HCT116 (cell line): Measurements from ENCODE around the gene ZNF791. TPM values are rescaled to one million over a fixed set of nuclear protein-coding genes. Genes with fewer than 3 reads are reported as not detected.

Source experiments
- ATAC-seq: fragments of 200-7000 bp; cut with Tn5 transposase; 2 replicates; pipeline ENCODE4 v1.9.1; 2020; ENCODE audit warnings: mild to moderate bottlenecking, moderate library complexity
- BruUV-seq: library from RNA; stranded (reverse); fragments of 400-500 nt; replicated peaks from 2 replicates; lab custom pipeline; 2021; lab: Mats Ljungman, UMichigan
- CTCF ChIA-PET: fragments of 300-600 bp; sonication (Branson Sonifier 250); formaldehyde crosslinking; loops from one replicate; lab custom pipeline; 2021; ENCODE audit warnings: antibody characterized with exemption; lab: Charles Lee
- POLR2A ChIA-PET: fragments of 300-600, 350-600 bp; sonication (Branson Sonifier 250); formaldehyde crosslinking; loops from one replicate; lab custom pipeline; 2021; ENCODE audit warnings: antibody characterized with exemption; lab: Charles Lee
- RAD21 ChIA-PET, 2 experiments: fragments of 300-600 bp; sonication (Branson Sonifier 250); formaldehyde crosslinking; loops; one replicate each; lab custom pipeline; 2023; ENCODE audit warnings: low total read pairs in 2 of 2; ENCODE audit not compliant: uncharacterized antibody in 2 of 2, unreplicated experiment in 2 of 2, low non-redundant PET in 1 of 2; lab: Charles Lee
- DNase-seq: peaks from one replicate; pipeline ENCODE4 v3.0.0-alpha.2; 2010; ENCODE audit warnings: low read depth, low spot score
- H2AFZ ChIP-seq: fragments of 200-600 bp; shearing (Covaris generic), sonication (generic); 2 replicates; pipeline ENCODE4 v1.6.1; 2017; ENCODE audit warnings: low read depth, mixed run types, mixed read lengths, antibody characterized with exemption, low read length; ENCODE audit not compliant: poor library complexity, severe bottlenecking
- H3K27ac ChIP-seq: 2 replicates; pipeline ENCODE4 v1.5.1; 2012; ENCODE audit warnings: low read depth, low read length
- H3K27me3 ChIP-seq: fragments of 200-600 bp; sonication (generic); 2 replicates; pipeline ENCODE4 v1.6.1; 2016; ENCODE audit warnings: mixed run types, low read length, mixed read lengths; ENCODE audit not compliant: insufficient read depth
- H3K36me3 ChIP-seq, 2 experiments: fragments of 200-500 bp in 1 of 2; fragments of 200-600 bp in 1 of 2; sonication (Bioruptor generic) in 1 of 2; sonication (generic) in 1 of 2; 2 replicates each; pipeline versions ENCODE4 v1.5.1 to v1.6.1; 2014 to 2016; ENCODE audit warnings: low read length in 2 of 2, inconsistent platforms in 1 of 2, mixed read lengths in 1 of 2, mixed run types in 1 of 2; ENCODE audit not compliant: insufficient read depth in 2 of 2, control insufficient read depth in 1 of 2
- H3K4me1 ChIP-seq, 2 experiments: fragments of 200-600 bp in 1 of 2; sonication (generic) in 1 of 2; 2 replicates each; pipeline versions ENCODE4 v1.5.1 to v1.6.1; 2012 to 2017; ENCODE audit warnings: low read length in 2 of 2, inconsistent platforms in 1 of 2, mild to moderate bottlenecking in 1 of 2, mixed read lengths in 1 of 2, mixed run types in 1 of 2, moderate library complexity in 1 of 2; ENCODE audit not compliant: insufficient read depth in 2 of 2, control insufficient read depth in 1 of 2
- H3K4me2 ChIP-seq: fragments of 200-600 bp; sonication (generic); 2 replicates; pipeline ENCODE4 v1.6.1; 2017; ENCODE audit warnings: mixed run types, low read length, mixed read lengths
- H3K4me3 ChIP-seq, 2 experiments: fragments of 200-600 bp in 1 of 2; sonication (generic) in 1 of 2; replicated peaks in 1 of 2; 2 replicates each; pipeline ENCODE4 v1.5.1; 2011 to 2016; ENCODE audit warnings: low read length in 2 of 2, control low read depth in 1 of 2, low read depth in 1 of 2, mild to moderate bottlenecking in 1 of 2, mixed read lengths in 1 of 2, mixed run types in 1 of 2
- H3K79me2 ChIP-seq: fragments of 200-600 bp; sonication (generic); 2 replicates; pipeline ENCODE4 v1.6.1; 2017; ENCODE audit warnings: mild to moderate bottlenecking, mixed run types, low read length, moderate library complexity, mixed read lengths; ENCODE audit not compliant: insufficient read depth
- H3K9ac ChIP-seq: fragments of 200-600 bp; sonication (generic); 2 replicates; pipeline ENCODE4 v1.6.1; 2016; ENCODE audit warnings: low read length, mixed read lengths
- H3K9me2 ChIP-seq: fragments of 200-600 bp; sonication (generic), shearing (Covaris generic); 2 replicates; pipeline ENCODE4 v1.6.1; 2017; ENCODE audit warnings: mixed run types, mild to moderate bottlenecking, moderate library complexity; ENCODE audit not compliant: insufficient read depth
- H3K9me3 ChIP-seq, 2 experiments: fragments of 200-500 bp in 1 of 2; fragments of 200-600 bp in 1 of 2; sonication (Bioruptor generic) in 1 of 2; sonication (generic) in 1 of 2; 2 replicates each; pipeline ENCODE4 v1.6.1; 2014 to 2017; ENCODE audit warnings: low read length in 2 of 2, mixed read lengths in 2 of 2, inconsistent platforms in 1 of 2, low read depth in 1 of 2, mild to moderate bottlenecking in 1 of 2, mixed run types in 1 of 2, moderate library complexity in 1 of 2; ENCODE audit not compliant: control insufficient read depth in 1 of 2, insufficient read depth in 1 of 2
- H4K20me1 ChIP-seq: fragments of 200-600 bp; sonication (generic), shearing (Covaris generic); 2 replicates; pipeline ENCODE4 v1.6.1; 2017; ENCODE audit warnings: mixed run types, mild to moderate bottlenecking, moderate library complexity; ENCODE audit not compliant: insufficient read depth
- CBX3 ChIP-seq: IDR thresholded peaks from 2 replicates; pipeline ENCODE4 v1.6.1; 2012; ENCODE audit warnings: low read depth
- CEBPB ChIP-seq: IDR thresholded peaks from 2 replicates; pipeline ENCODE4 v1.6.1; 2012; ENCODE audit warnings: low read depth
- EGR1 ChIP-seq: IDR thresholded peaks from 2 replicates; pipeline ENCODE4 v1.6.1; 2012; ENCODE audit warnings: low read depth
- ELF1 ChIP-seq: IDR thresholded peaks from 2 replicates; pipeline ENCODE4 v1.6.1; 2012; ENCODE audit warnings: low read depth, borderline replicate concordance
- FOSL1 ChIP-seq: IDR thresholded peaks from 2 replicates; pipeline ENCODE4 v1.6.1; 2012; ENCODE audit warnings: low read depth
- POLR2AphosphoS5 ChIP-seq: IDR thresholded peaks from 2 replicates; pipeline ENCODE4 v1.6.1; 2011; ENCODE audit warnings: mild to moderate bottlenecking, low read depth, low read length, moderate library complexity
- SP1 ChIP-seq: IDR thresholded peaks from 2 replicates; pipeline ENCODE4 v1.6.1; 2012; ENCODE audit warnings: low read depth
- YY1 ChIP-seq: IDR thresholded peaks from 2 replicates; pipeline ENCODE4 v1.6.1; 2011; ENCODE audit warnings: low read length, low read depth, moderate library complexity, mild to moderate bottlenecking; ENCODE audit not compliant: insufficient replicate concordance; ENCODE audit errors: extremely low read depth
- ZNF274 ChIP-seq: fragments of 200-500 bp; sonication (Bioruptor generic); IDR thresholded peaks from 2 replicates; pipeline ENCODE4 v1.6.1; 2014; ENCODE audit warnings: mild to moderate bottlenecking, low read depth, low read length, inconsistent platforms
- intact Hi-C: fragments of 100-400 bp; cut with micrococcal nuclease; formaldehyde crosslinking; loops from 2 replicates; pipeline ENCODE4 v1.10.0; 2022
- total RNA-seq: library from RNA; stranded (reverse); gene quantifications from one replicate; pipeline ENCODE4 v1.2.1, GENCODE V29; 2021; ENCODE audit not compliant: unreplicated experiment
- TF ChIP-seq, protein P1 (sequence below): IDR thresholded peaks from 2 replicates; pipeline ENCODE4 v1.6.1; 2011; ENCODE audit warnings: mild to moderate bottlenecking, low read length, moderate library complexity; ENCODE audit not compliant: insufficient replicate concordance; ENCODE audit errors: extremely low read depth
- TF ChIP-seq, protein P2 (sequence below): IDR thresholded peaks from 2 replicates; pipeline ENCODE4 v1.6.1; 2012
- TF ChIP-seq, protein P3 (sequence below), 3 experiments: fragments of 200-600 bp in 1 of 3; sonication (generic) in 1 of 3; IDR thresholded peaks in 2 of 3; conservative IDR thresholded peaks in 1 of 3; 2 replicates each; pipeline ENCODE4 v1.5.1; 2012 to 2017; ENCODE audit warnings: low read depth in 2 of 3, low read length in 2 of 3, antibody characterized with exemption in 1 of 3, borderline replicate concordance in 1 of 3, control low read depth in 1 of 3, mild to moderate bottlenecking in 1 of 3, mixed read lengths in 1 of 3, mixed run types in 1 of 3, moderate library complexity in 1 of 3; ENCODE audit not compliant: insufficient read depth in 1 of 3

Gene ZNF791
- total RNA-seq, 1 experiment from 2014 or later, result 21.2 TPM

DNA sequence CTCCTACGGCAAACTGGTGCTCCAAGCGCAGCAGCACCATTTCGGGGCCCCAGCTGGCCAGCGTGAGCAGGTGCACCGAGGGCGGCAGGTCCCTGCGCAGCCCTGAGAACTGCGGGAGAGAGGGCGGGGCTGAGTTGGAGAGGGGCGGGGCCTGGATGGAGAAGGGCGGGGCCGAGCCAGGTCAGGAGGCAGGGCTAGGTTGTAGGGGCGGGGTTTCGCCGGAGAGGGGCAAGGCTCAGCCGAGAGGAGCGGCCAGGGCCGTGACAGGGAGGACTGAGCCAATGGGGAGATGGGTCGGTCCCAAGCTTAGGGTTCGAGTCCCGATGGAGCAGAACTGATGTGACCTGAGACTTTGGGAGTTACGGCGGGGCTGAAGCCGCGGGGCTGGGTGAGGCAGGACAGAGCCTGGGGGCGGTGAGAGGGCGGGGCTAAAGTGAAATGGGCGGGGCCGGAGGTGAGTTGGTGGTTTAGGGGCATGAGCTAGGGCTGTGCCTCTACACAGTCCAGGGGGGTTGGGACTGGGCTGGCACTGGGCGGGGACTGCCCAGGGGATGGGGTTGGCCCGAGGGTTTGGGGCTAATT lies 36.9 kb downstream of the ZNF791 start (continued):
- no peak for TF ChIP-seq POLR2AphosphoS5
- no peak for TF ChIP-seq CBX3
- TF ChIP-seq CEBPB, result no peak
- TF ChIP-seq, protein P1, sequence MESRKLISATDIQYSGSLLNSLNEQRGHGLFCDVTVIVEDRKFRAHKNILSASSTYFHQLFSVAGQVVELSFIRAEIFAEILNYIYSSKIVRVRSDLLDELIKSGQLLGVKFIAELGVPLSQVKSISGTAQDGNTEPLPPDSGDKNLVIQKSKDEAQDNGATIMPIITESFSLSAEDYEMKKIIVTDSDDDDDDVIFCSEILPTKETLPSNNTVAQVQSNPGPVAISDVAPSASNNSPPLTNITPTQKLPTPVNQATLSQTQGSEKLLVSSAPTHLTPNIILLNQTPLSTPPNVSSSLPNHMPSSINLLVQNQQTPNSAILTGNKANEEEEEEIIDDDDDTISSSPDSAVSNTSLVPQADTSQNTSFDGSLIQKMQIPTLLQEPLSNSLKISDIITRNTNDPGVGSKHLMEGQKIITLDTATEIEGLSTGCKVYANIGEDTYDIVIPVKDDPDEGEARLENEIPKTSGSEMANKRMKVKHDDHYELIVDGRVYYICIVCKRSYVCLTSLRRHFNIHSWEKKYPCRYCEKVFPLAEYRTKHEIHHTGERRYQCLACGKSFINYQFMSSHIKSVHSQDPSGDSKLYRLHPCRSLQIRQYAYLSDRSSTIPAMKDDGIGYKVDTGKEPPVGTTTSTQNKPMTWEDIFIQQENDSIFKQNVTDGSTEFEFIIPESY, result no peak
- TF ChIP-seq FOSL1, result no peak
- TF ChIP-seq ELF1, result no peak
- TF ChIP-seq YY1, result no peak
- no peak for TF ChIP-seq SP1
- no peak for TF ChIP-seq ZNF274
- TF ChIP-seq, protein P2, sequence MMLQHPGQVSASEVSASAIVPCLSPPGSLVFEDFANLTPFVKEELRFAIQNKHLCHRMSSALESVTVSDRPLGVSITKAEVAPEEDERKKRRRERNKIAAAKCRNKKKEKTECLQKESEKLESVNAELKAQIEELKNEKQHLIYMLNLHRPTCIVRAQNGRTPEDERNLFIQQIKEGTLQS, result no peak
- no peak for TF ChIP-seq EGR1

DNA sequence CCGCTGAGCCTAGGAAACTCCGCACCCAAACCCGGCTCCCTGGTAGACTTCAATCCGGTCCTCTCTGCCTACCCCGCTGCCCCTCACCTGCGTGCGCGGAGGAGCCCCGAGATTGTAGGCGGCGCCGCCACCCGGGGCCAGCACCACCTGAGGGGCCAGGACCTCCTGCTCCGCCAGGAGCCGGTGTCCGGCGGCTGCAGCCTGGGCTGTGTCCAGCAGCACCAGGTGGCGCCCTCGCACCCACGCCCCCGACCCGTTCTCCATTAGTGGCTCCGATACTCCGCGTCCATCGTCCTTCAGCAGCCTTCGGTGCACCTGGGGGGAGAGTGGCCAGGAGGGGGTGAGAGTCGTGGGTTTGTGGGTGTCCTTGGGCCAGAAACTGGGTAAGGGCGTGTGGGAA lies 37.4 kb downstream of the ZNF791 start:
- Histone ChIP-seq H2AFZ (no peak overlapping the region), H3K27me3 (no peaks in the 10 kb centered on the region), H3K9me3 (no peaks in the 10 kb centered on the region; a peak in 1 of 4 replicates), H3K36me3 (no peaks in the 10 kb centered on the region), H3K79me2 (no peaks in the 10 kb centered on the region), H3K9ac (no peak overlapping the region), H3K4me2 (no peak overlapping the region), H3K9me2 (no peaks in the 10 kb centered on the region), H3K4me3 (no peak overlapping the region), H3K27ac (no peak overlapping the region), H4K20me1 (no peaks in the 10 kb centered on the region), H3K4me1 (no peaks in the 10 kb centered on the region)
- POLR2A ChIA-PET, result no interaction called here
- ATAC-seq, result 0 out of 2 replicates have a peak, but pooled peaks have one; percentile 34
- TF ChIP-seq ELF1, result no peak
- TF ChIP-seq, protein P2, result no peak
- TF ChIP-seq, protein P1, result no peak
- TF ChIP-seq, protein P3, sequence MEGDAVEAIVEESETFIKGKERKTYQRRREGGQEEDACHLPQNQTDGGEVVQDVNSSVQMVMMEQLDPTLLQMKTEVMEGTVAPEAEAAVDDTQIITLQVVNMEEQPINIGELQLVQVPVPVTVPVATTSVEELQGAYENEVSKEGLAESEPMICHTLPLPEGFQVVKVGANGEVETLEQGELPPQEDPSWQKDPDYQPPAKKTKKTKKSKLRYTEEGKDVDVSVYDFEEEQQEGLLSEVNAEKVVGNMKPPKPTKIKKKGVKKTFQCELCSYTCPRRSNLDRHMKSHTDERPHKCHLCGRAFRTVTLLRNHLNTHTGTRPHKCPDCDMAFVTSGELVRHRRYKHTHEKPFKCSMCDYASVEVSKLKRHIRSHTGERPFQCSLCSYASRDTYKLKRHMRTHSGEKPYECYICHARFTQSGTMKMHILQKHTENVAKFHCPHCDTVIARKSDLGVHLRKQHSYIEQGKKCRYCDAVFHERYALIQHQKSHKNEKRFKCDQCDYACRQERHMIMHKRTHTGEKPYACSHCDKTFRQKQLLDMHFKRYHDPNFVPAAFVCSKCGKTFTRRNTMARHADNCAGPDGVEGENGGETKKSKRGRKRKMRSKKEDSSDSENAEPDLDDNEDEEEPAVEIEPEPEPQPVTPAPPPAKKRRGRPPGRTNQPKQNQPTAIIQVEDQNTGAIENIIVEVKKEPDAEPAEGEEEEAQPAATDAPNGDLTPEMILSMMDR (IDR thresholded peaks at IDR 0.05 in 2 of 3, conservative IDR thresholded peaks at IDR 0.05 in 1 of 3; ENCODE audit: borderline replicate concordance in 1 of 3, insufficient read depth in 1 of 3, low read depth in 2 of 3, low read length in 2 of 3), result 0 out of 6 replicates have a peak, but pooled peaks of 1 of the 3 experiments have one; percentile 8
- no peak for DNase-seq
- no TSS peak for BruUV-seq
- CTCF ChIA-PET, result no interaction called here
- RAD21 ChIA-PET, result no interaction called here
- intact Hi-C loops, result no loop called here
